ENCODE results near the gene CMPK1. TPM values are rescaled to one million over a fixed set of nuclear protein-coding genes. Genes with fewer than 3 reads are reported as not detected.

CMPK1 gene
- total and polyA plus RNA-seq, 4 donors, result 65.5 to 96.2 (median 79.6) TPM

DNA sequence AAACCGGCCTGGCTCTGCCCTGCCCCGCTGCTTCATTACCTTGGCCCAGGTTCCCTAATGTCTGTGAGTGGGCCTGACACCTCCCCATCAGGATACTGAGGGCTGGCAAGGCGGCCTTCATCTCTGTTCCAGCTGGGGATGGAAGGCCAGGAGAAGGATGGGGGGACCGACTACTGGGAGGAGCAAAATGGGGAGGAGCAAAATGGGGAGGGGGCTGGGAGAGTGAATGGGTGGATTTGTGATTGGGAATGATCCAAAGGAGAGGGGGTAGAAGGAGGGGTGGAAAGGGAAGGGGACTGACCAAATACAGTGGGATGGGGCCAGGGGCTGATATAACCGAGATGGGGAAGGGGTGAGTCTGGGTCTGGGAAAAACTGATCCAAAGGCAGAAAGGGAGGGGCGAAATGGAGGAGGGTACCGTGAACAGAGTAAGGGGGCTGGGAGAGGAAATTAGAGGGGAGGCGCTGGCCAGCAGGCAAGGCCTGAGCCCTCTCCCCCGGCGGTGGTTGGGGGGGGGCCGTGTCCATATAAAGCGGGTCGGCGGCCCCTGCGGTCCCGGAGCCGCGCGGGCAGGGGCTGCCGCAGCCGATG, 82.2 kb downstream of the CMPK1 start, which contains the start of gene FOXE3:
Gene FOXE3, plus strand, starts transcription at position 558 of the 591 bp plus-strand sequence. Its CDS starts 31 bp downstream, at position 589.
- no peaks in the 10 kb centered on the region for H3K9me3 ChIP-seq (ENCODE audit: control insufficient read depth, insufficient read depth, low read length)
- DNase-seq (ENCODE audit: low read depth in 4 of 6, low spot score in 6 of 6), result no peak
- H3K36me3 ChIP-seq (ENCODE audit: control insufficient read depth, insufficient read depth, low read length), result no peaks in the 10 kb centered on the region
- peaks cover 68% of the 10 kb centered on the region for H3K27me3 ChIP-seq (ENCODE audit: control insufficient read depth, insufficient read depth, low read length)
- H3K4me3 ChIP-seq (ENCODE audit: low read depth, low read length), result no peak within 1 kb of the TSS
- 10% methylated on average over 21 of the region's 21 CpGs for WGBS (ENCODE audit: insufficient coverage)
- H3K27ac ChIP-seq (ENCODE audit: low read depth, low read length), result no peak within 1 kb of the TSS
- H3K4me1 ChIP-seq (ENCODE audit: control insufficient read depth, insufficient read depth, low read length), result peaks cover 3% of the 10 kb centered on the region

DNA sequence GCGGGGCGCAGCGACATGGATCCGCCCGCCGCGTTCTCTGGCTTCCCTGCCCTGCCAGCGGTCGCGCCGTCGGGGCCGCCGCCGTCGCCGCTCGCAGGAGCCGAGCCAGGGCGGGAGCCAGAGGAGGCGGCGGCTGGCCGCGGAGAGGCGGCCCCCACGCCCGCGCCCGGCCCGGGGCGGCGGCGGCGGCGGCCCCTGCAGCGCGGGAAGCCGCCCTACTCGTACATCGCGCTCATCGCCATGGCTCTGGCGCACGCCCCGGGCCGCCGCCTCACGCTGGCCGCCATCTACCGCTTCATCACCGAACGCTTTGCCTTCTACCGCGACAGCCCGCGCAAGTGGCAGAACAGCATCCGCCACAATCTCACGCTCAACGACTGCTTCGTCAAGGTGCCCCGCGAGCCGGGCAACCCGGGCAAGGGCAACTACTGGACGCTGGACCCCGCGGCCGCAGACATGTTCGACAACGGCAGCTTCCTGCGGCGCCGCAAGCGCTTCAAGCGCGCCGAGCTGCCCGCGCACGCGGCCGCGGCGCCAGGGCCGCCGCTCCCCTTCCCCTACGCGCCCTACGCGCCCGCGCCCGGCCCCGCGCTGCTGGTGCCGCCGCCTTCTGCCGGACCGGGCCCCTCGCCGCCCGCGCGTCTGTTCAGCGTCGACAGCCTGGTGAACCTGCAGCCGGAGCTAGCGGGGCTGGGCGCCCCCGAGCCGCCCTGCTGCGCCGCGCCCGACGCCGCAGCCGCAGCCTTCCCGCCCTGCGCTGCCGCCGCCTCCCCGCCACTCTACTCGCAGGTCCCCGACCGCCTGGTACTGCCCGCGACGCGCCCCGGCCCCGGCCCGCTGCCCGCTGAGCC, 83.0 kb downstream of the CMPK1 start:
- under 1% methylated on average over 134 of the region's 134 CpGs for WGBS (ENCODE audit: insufficient coverage)
- H3K27me3 ChIP-seq (ENCODE audit: control insufficient read depth, insufficient read depth, low read length), result peaks cover 75% of the 10 kb centered on the region
- peak in 2 of 6 donors; percentile 44 to 46 for DNase-seq (ENCODE audit: low read depth in 4 of 6, low spot score in 6 of 6)

DNA sequence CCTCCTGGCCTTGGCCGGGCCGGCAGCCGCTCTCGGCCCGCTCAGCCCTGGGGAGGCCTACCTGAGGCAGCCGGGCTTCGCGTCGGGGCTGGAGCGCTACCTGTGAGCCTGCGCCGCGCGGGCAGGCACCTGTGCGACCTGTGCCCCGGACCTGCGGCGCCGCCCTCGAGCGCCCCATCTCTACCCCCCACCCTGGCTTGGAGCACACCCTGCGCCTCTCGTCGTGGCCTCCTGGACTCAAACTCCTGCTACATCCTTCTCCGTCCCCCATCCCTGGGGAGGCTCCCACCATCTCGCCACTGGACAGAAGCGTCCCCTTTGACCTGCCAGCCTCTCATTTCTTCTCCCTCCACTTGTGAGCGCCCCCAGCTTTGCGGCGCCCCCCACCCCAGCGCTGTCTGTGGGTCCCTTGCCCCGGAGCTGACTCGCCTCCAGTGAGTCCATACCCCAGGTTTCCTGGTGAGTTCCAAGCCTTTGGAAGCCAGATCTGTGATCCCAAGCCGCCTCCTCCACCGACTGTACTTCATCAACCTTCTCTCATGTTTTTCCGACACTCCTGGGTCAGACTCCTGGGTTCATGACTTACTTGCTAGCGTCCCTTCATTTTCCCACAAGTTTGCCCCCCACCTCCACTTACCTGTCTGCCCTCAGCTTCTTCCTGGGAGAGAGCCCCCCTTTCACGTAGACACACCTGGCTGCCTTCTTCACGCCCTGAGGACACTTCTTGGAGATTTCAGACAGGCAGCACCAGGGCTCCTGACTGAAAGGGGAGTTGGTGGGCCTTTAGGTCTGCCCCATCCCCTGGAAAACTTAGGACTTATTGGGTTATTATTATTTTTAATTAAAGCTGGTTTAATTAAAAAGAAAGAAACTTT, 83.8 kb downstream of the CMPK1 start:
- 10% methylated on average over 36 of the region's 39 CpGs for WGBS (ENCODE audit: insufficient coverage)
- Histone ChIP-seq H3K36me3 (ENCODE audit: control insufficient read depth, insufficient read depth, low read length) (no peaks in the 10 kb centered on the region), H3K27me3 (ENCODE audit: control insufficient read depth, insufficient read depth, low read length) (peaks cover 73% of the 10 kb centered on the region)

More for the DNA sequence above, 83.0 kb downstream of the CMPK1 start:
- peaks cover 3% of the 10 kb centered on the region for H3K4me1 ChIP-seq (ENCODE audit: control insufficient read depth, insufficient read depth, low read length)
- no peaks in the 10 kb centered on the region for H3K9me3 ChIP-seq (ENCODE audit: control insufficient read depth, insufficient read depth, low read length)
- no peak overlapping the region for H3K27ac ChIP-seq (ENCODE audit: low read depth, low read length)
- no peak overlapping the region for H3K4me3 ChIP-seq (ENCODE audit: low read depth, low read length)
- H3K36me3 ChIP-seq (ENCODE audit: control insufficient read depth, insufficient read depth, low read length), result no peaks in the 10 kb centered on the region

DNA sequence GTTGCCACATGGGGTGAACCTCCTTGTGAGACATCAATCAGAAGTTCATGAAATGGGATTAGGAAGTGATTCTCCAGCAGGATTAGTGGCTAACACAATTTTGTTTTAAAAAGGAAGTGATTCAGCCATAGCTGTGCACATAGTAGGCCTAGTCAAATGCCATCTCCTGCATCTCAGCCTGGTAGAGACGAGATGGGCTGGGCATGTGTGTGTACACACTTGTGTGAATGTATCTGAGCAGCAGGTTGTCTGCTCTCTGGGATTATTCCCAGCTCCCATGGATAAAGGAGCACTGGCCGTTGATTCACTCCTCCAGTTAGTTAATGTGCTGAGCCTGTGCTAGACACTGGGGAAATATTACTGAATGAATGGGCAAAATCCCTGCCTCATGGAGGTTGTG, 84.5 kb downstream of the CMPK1 start:
- WGBS (ENCODE audit: insufficient coverage), result 69% methylated on average over 2 of the region's 2 CpGs
- Histone ChIP-seq H3K9me3 (ENCODE audit: control insufficient read depth, insufficient read depth, low read length) (no peaks in the 10 kb centered on the region), H3K4me3 (ENCODE audit: low read depth, low read length) (no peak overlapping the region), H3K27me3 (ENCODE audit: control insufficient read depth, insufficient read depth, low read length) (peaks cover 72% of the 10 kb centered on the region), H3K36me3 (ENCODE audit: control insufficient read depth, insufficient read depth, low read length) (no peaks in the 10 kb centered on the region), H3K27ac (ENCODE audit: low read depth, low read length) (no peak overlapping the region), H3K4me1 (ENCODE audit: control insufficient read depth, insufficient read depth, low read length) (peaks cover 3% of the 10 kb centered on the region)
- DNase-seq (ENCODE audit: low read depth in 4 of 6, low spot score in 6 of 6), result no peak

More for the DNA sequence above, 83.8 kb downstream of the CMPK1 start:
- no peaks in the 10 kb centered on the region for H3K9me3 ChIP-seq (ENCODE audit: control insufficient read depth, insufficient read depth, low read length)
- H3K4me3 ChIP-seq (ENCODE audit: low read depth, low read length), result no peak overlapping the region
- DNase-seq (ENCODE audit: low read depth in 4 of 6, low spot score in 6 of 6), result no peak
- H3K4me1 ChIP-seq (ENCODE audit: control insufficient read depth, insufficient read depth, low read length), result peaks cover 3% of the 10 kb centered on the region
- no peak overlapping the region for H3K27ac ChIP-seq (ENCODE audit: low read depth, low read length)

DNA sequence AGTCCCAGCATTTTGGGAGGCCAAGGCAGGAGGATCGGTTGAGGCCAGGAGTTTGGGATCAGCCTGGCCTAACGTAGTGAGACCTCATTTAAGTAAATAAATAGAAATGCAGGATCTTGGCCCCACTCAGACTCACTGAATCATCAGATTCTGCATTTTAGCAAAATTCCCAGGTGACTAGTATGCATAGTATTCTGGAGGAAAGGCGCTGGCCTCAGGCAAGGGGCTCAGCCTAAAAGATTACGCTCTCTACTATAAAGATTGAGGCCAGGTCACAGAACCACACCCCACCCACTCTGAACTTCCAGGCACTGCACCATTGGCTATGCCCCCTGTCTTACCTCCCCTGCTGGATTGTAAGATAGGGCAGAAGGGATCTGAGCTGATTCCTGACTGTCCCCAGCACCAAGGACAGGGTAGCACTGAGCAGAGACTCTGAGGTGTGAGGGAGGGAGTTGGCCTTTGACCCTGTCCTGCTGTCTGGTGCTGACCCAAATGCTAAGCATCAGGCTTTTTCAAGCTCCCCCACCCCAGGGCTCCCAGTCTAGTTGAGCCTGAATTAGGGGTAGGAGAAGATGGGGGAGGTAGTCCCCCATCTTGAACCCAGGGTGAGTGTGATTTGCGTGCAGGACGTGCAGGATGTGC, 85.2 kb downstream of the CMPK1 start:
- DNase-seq (ENCODE audit: low read depth in 4 of 6, low spot score in 6 of 6), result no peak
- H3K27me3 ChIP-seq (ENCODE audit: control insufficient read depth, insufficient read depth, low read length), result peaks cover 68% of the 10 kb centered on the region
- H3K9me3 ChIP-seq (ENCODE audit: control insufficient read depth, insufficient read depth, low read length), result no peaks in the 10 kb centered on the region
- H3K27ac ChIP-seq (ENCODE audit: low read depth, low read length), result no peak overlapping the region
- H3K4me3 ChIP-seq (ENCODE audit: low read depth, low read length), result no peak overlapping the region
- peaks cover 3% of the 10 kb centered on the region for H3K4me1 ChIP-seq (ENCODE audit: control insufficient read depth, insufficient read depth, low read length)
- no peaks in the 10 kb centered on the region for H3K36me3 ChIP-seq (ENCODE audit: control insufficient read depth, insufficient read depth, low read length)
- 73% methylated on average over 4 of the region's 6 CpGs for whole genome bisulfite sequencing (ENCODE audit: insufficient coverage)

DNA sequence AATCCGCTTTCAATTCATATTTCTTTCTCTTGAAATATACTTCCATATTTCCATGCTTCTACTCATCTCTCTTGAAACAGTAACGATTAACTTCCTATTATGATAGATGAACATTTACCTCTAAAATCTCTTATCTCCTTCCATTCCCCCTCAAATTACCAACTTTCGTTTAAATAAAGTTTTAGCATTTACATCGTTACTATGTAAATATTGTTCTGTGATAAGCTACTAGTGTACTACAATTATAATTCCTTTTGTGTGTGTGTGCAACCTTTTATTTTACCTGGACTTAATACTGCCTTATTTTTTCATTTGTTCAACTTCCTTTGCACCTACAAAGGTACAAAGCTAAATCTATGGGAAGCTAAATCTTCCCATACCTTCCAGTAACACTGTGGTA, 87.0 kb downstream of the CMPK1 start:
- Histone ChIP-seq H3K4me1 (ENCODE audit: control insufficient read depth, insufficient read depth, low read length) (peaks cover 3% of the 10 kb centered on the region), H3K4me3 (ENCODE audit: low read depth, low read length) (no peak overlapping the region), H3K9me3 (ENCODE audit: control insufficient read depth, insufficient read depth, low read length) (no peaks in the 10 kb centered on the region), H3K36me3 (ENCODE audit: control insufficient read depth, insufficient read depth, low read length) (no peaks in the 10 kb centered on the region), H3K27me3 (ENCODE audit: control insufficient read depth, insufficient read depth, low read length) (peaks cover 66% of the 10 kb centered on the region), H3K27ac (ENCODE audit: low read depth, low read length) (no peak overlapping the region)
- DNase-seq (ENCODE audit: low read depth in 4 of 6, low spot score in 6 of 6), result no peak
- no CpG with 5 or more reads among the region's 4 CpGs for WGBS (ENCODE audit: insufficient coverage)

DNA sequence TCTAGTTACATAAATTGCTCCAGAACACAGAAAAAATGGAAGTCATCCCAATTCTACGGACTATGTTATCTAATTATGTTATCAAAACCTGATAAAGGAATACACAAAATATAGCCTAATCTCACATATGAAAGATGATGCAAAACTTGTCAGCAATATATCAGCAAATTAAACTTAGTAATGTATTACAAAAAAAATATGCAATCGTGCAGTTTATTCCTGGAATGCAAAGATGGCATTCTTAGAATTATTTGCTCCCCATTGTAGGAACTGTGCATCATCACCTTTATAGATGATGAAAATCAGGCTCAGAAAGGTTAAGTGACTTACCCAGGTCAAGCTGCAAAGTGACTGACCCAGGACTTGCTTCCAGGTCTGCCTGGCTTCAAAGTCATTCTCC, 90.3 kb downstream of the CMPK1 start:
- Histone ChIP-seq H3K4me3 (ENCODE audit: low read depth, low read length) (no peak overlapping the region), H3K27me3 (ENCODE audit: control insufficient read depth, insufficient read depth, low read length) (peaks cover 52% of the 10 kb centered on the region), H3K9me3 (ENCODE audit: control insufficient read depth, insufficient read depth, low read length) (no peaks in the 10 kb centered on the region), H3K27ac (ENCODE audit: low read depth, low read length) (no peak overlapping the region), H3K36me3 (ENCODE audit: control insufficient read depth, insufficient read depth, low read length) (no peaks in the 10 kb centered on the region), H3K4me1 (ENCODE audit: control insufficient read depth, insufficient read depth, low read length) (no peaks in the 10 kb centered on the region)
- no CpG with 5 or more reads among the region's 2 CpGs for WGBS (ENCODE audit: insufficient coverage)
- no peak for DNase-seq (ENCODE audit: low read depth in 4 of 6, low spot score in 6 of 6)

DNA sequence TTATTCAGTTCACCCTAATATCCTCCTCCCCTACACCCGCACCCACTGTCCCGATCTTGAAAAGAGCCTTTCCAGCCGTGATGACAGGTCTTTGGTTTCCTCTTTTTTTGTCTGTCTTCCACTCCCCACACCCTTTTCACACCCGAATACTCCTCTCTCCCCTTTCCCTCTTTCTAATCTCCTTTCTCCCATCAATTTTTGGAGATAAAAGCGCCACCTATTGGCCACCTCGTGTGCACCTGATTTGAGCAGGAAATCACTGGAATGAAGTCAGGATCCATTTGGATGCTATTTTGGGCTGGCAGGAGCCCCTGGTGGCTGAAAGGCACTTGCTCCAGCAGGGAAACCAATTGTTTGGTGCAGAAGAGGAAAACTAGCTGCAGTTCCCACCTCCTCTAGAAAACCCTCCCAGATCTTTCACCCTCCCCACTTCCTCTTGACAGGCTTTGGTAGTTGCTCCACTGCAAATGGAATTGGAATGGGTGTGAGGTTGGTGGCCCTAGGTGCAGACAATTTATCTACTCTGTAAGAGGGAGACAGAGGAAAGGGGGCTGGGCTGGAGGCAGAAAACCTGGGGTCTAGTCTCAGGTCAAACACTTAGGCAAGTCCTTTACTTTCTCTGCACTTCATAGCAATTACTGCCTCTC, 90.9 kb downstream of the CMPK1 start:
- Histone ChIP-seq H3K4me3 (ENCODE audit: low read depth, low read length) (no peak overlapping the region), H3K9me3 (ENCODE audit: control insufficient read depth, insufficient read depth, low read length) (no peaks in the 10 kb centered on the region), H3K27me3 (ENCODE audit: control insufficient read depth, insufficient read depth, low read length) (peaks cover 52% of the 10 kb centered on the region), H3K27ac (ENCODE audit: low read depth, low read length) (no peak overlapping the region), H3K36me3 (ENCODE audit: control insufficient read depth, insufficient read depth, low read length) (no peaks in the 10 kb centered on the region), H3K4me1 (ENCODE audit: control insufficient read depth, insufficient read depth, low read length) (no peaks in the 10 kb centered on the region)
- DNase-seq (ENCODE audit: low read depth in 4 of 6, low spot score in 6 of 6), result peak in 3 of 6 donors; percentile 48 to 87 (median 78)
- WGBS (ENCODE audit: insufficient coverage), result under 1% methylated on average over 6 of the region's 6 CpGs
